Superior temporal gyrus (tissue), 1 donor: ENCODE data around the gene CTNNA3.
A peak's percentile ranks its signal among the peaks of the same experiment; 100 is the strongest.

Experiments
- DNase-seq: peaks from one replicate; pipeline ENCODE4 v3.0.0-alpha.2; 2016; ENCODE audit errors: extremely low spot score

Gene CTNNA3

GRCh38 chr10:67017218-67017617 lies 678.8 kb downstream of the CTNNA3 start:
- DNase-seq, result no peak

GRCh38 chr10:67015225-67015624 lies 680.8 kb downstream of the CTNNA3 start:
- no peak for DNase-seq

- DNase-seq, result no peak
Measured at GRCh38 chr10:67011981-67012380, 684.0 kb downstream of the CTNNA3 start.

- no peak for DNase-seq
Measured at GRCh38 chr10:67011480-67011879, 684.5 kb downstream of the CTNNA3 start.

- no peak for DNase-seq
Measured at GRCh38 chr10:67005981-67006380, 690.0 kb downstream of the CTNNA3 start.

GRCh38 chr10:67004690-67005089 lies 691.3 kb downstream of the CTNNA3 start:
- no peak for DNase-seq

GRCh38 chr10:66999762-67000545 lies 696.0 kb downstream of the CTNNA3 start:
- peak; percentile 51 for DNase-seq

GRCh38 chr10:66996996-66997395 lies 699.0 kb downstream of the CTNNA3 start:
- DNase-seq, result no peak

- DNase-seq, result no peak
Measured at GRCh38 chr10:66990143-66990830, 705.7 kb downstream of the CTNNA3 start.

GRCh38 chr10:66983475-66983818 lies 712.5 kb downstream of the CTNNA3 start:
- DNase-seq, result no peak

GRCh38 chr10:66982792-66983474 lies 713.1 kb downstream of the CTNNA3 start:
- no peak for DNase-seq

- DNase-seq, result no peak
Measured at GRCh38 chr10:66982053-66982420, 714.0 kb downstream of the CTNNA3 start.

GRCh38 chr10:66981361-66982052 lies 714.5 kb downstream of the CTNNA3 start:
- peak; percentile 50 for DNase-seq

- no peak for DNase-seq
Measured at GRCh38 chr10:66980246-66980815, 715.7 kb downstream of the CTNNA3 start.

GRCh38 chr10:66964946-66965345 lies 731.0 kb downstream of the CTNNA3 start:
- no peak for DNase-seq

- DNase-seq, result no peak
Measured at GRCh38 chr10:66958466-66958865, 737.5 kb downstream of the CTNNA3 start.

- no peak for DNase-seq
Measured at GRCh38 chr10:66951896-66952295, 744.1 kb downstream of the CTNNA3 start.

GRCh38 chr10:66943590-66943989 lies 752.4 kb downstream of the CTNNA3 start:
- DNase-seq, result no peak

- no peak for DNase-seq
Measured at GRCh38 chr10:66942407-66942806, 753.6 kb downstream of the CTNNA3 start.

- DNase-seq, result peak; percentile 90
Measured at GRCh38 chr10:66941491-66941890, 754.5 kb downstream of the CTNNA3 start.

- DNase-seq, result peak; percentile 79
Measured at GRCh38 chr10:66940965-66941364, 755.0 kb downstream of the CTNNA3 start.

- DNase-seq, result peak; percentile 9
Measured at GRCh38 chr10:66934711-66935110, 761.3 kb downstream of the CTNNA3 start.
